ENCODE results near the gene DISC1. TPM values are rescaled to one million over a fixed set of nuclear protein-coding genes. Genes with fewer than 3 reads are reported as not detected.
"Not testable (repeated sequence)": the region's sequence is repeated elsewhere in the genome, so short reads cannot be mapped to it uniquely, and the experiment has no call there.

Gene DISC1
- polyA plus RNA-seq, 3 donors, result 5.5 to 14.7 (median 5.8) TPM

GRCh38 chr1:231591466-231591865 is 35.1 kb upstream of the DISC1 start:
- Histone ChIP-seq H3K4me3 (replicated peaks in 1 of 3; ENCODE audit: low read depth in 2 of 3, low read length in 3 of 3) (no peak overlapping the region), H4K20me1 (ENCODE audit: insufficient read depth, low read length) (no peaks in the 10 kb centered on the region), H3K4me2 (replicated peaks; ENCODE audit: extremely low read depth, low read length, poor library complexity, severe bottlenecking) (no peak overlapping the region), H3K9me3 (replicated peaks in 1 of 2; ENCODE audit: control insufficient read depth in 1 of 2, insufficient read depth in 1 of 2, low read length in 2 of 2) (no peaks in the 10 kb centered on the region), H2AFZ (ENCODE audit: insufficient read depth, low read depth, low read length, poor library complexity, severe bottlenecking) (no peak overlapping the region), H3K36me3 (replicated peaks in 1 of 2; ENCODE audit: control insufficient read depth in 1 of 2, insufficient read depth in 2 of 2, low read length in 2 of 2) (no peaks in the 10 kb centered on the region), H3K27me3 (ENCODE audit: control insufficient read depth in 2 of 2, insufficient read depth in 2 of 2, low read length in 2 of 2) (no peaks in the 10 kb centered on the region), H3K27ac (ENCODE audit: low read depth in 1 of 2, low read length in 2 of 2) (no peak overlapping the region), H3K9ac (ENCODE audit: insufficient read depth, low read length, poor library complexity, severe bottlenecking) (no peak overlapping the region), H3K4me1 (ENCODE audit: control insufficient read depth in 1 of 2, insufficient read depth in 2 of 2, low read length in 2 of 2) (peaks cover 16 to 19% of the 10 kb centered on the region in 2 donors), H3K79me2 (ENCODE audit: insufficient read depth, low read length) (no peaks in the 10 kb centered on the region)
- Mint-ChIP-seq H3K27ac (no peak overlapping the region), H3K27me3 (ENCODE audit: low read depth in 3 of 3) (peaks cover 2% of the 10 kb centered on the region in 3 donors), H3K36me3 (no peaks in the 10 kb centered on the region), H3K4me3 (no peak overlapping the region), H3K9me3 (no peaks in the 10 kb centered on the region), H3K4me1 (peaks cover 19% of the 10 kb centered on the region)
- 89% methylated on average over 6 of the region's 11 CpGs for WGBS (ENCODE audit: insufficient coverage)
- intact Hi-C loops (cut with micrococcal nuclease), result loop anchor here (5.0 kb wide), 1 partner anchor 234 kb away; no protein-coding TSS in a partner anchor
- TF ChIP-seq CTCF (IDR thresholded peaks at IDR 0.05), result no peak
- DNase-seq, result no peak

- H3K4me3 Mint-ChIP-seq, result no peak overlapping the region
- no peak for TF ChIP-seq CTCF (IDR thresholded peaks at IDR 0.05)
- H3K27me3 ChIP-seq (ENCODE audit: control insufficient read depth in 2 of 2, insufficient read depth in 2 of 2, low read length in 2 of 2), result no peaks in the 10 kb centered on the region
- H2AFZ ChIP-seq (ENCODE audit: insufficient read depth, low read depth, low read length, poor library complexity, severe bottlenecking), result no peak overlapping the region
- H4K20me1 ChIP-seq (ENCODE audit: insufficient read depth, low read length), result no peaks in the 10 kb centered on the region
- H3K9me3 ChIP-seq (replicated peaks in 1 of 2; ENCODE audit: control insufficient read depth in 1 of 2, insufficient read depth in 1 of 2, low read length in 2 of 2), result no peaks in the 10 kb centered on the region
- H3K79me2 ChIP-seq (ENCODE audit: insufficient read depth, low read length), result no peaks in the 10 kb centered on the region
- no peak overlapping the region for H3K27ac ChIP-seq (ENCODE audit: low read depth in 1 of 2, low read length in 2 of 2)
- no CpG with 5 or more reads among the region's 1 CpG for WGBS (ENCODE audit: insufficient coverage)
- no peaks in the 10 kb centered on the region for H3K36me3 ChIP-seq (replicated peaks in 1 of 2; ENCODE audit: control insufficient read depth in 1 of 2, insufficient read depth in 2 of 2, low read length in 2 of 2)
- H3K4me1 Mint-ChIP-seq, result peaks cover 19% of the 10 kb centered on the region
- peaks cover 16 to 19% of the 10 kb centered on the region in 2 donors for H3K4me1 ChIP-seq (ENCODE audit: control insufficient read depth in 1 of 2, insufficient read depth in 2 of 2, low read length in 2 of 2)
- H3K36me3 Mint-ChIP-seq, result no peaks in the 10 kb centered on the region
- H3K27ac Mint-ChIP-seq, result no peak overlapping the region
- H3K9ac ChIP-seq (ENCODE audit: insufficient read depth, low read length, poor library complexity, severe bottlenecking), result no peak overlapping the region
- no peak overlapping the region for H3K4me3 ChIP-seq (replicated peaks in 1 of 3; ENCODE audit: low read depth in 2 of 3, low read length in 3 of 3)
- DNase-seq, result no peak
- H3K9me3 Mint-ChIP-seq, result no peaks in the 10 kb centered on the region
- no peak overlapping the region for H3K4me2 ChIP-seq (replicated peaks; ENCODE audit: extremely low read depth, low read length, poor library complexity, severe bottlenecking)
- H3K27me3 Mint-ChIP-seq (ENCODE audit: low read depth in 3 of 3), result peaks cover 2% of the 10 kb centered on the region in 3 donors
- intact Hi-C loops (cut with micrococcal nuclease), result loop anchor here (5.0 kb wide), 1 partner anchor 236 kb away; no protein-coding TSS in a partner anchor
Measured at GRCh38 chr1:231592809-231593208, 33.8 kb upstream of the DISC1 start.

GRCh38 chr1:231593264-231593663 is 33.3 kb upstream of the DISC1 start:
- H2AFZ ChIP-seq (ENCODE audit: insufficient read depth, low read depth, low read length, poor library complexity, severe bottlenecking); H3K9ac ChIP-seq (ENCODE audit: insufficient read depth, low read length, poor library complexity, severe bottlenecking); H3K27ac ChIP-seq (ENCODE audit: low read depth in 1 of 2, low read length in 2 of 2); H3K9me3 ChIP-seq (replicated peaks in 1 of 2; ENCODE audit: control insufficient read depth in 1 of 2, insufficient read depth in 1 of 2, low read length in 2 of 2); H3K36me3 ChIP-seq (replicated peaks in 1 of 2; ENCODE audit: control insufficient read depth in 1 of 2, insufficient read depth in 2 of 2, low read length in 2 of 2); DNase-seq; H3K36me3 Mint-ChIP-seq; H3K9me3 Mint-ChIP-seq; H4K20me1 ChIP-seq (ENCODE audit: insufficient read depth, low read length); H3K27me3 ChIP-seq (ENCODE audit: control insufficient read depth in 2 of 2, insufficient read depth in 2 of 2, low read length in 2 of 2); H3K27me3 Mint-ChIP-seq (ENCODE audit: low read depth in 3 of 3); H3K4me3 ChIP-seq (replicated peaks in 1 of 3; ENCODE audit: low read depth in 2 of 3, low read length in 3 of 3); H3K4me2 ChIP-seq (replicated peaks; ENCODE audit: extremely low read depth, low read length, poor library complexity, severe bottlenecking); H3K4me3 Mint-ChIP-seq; H3K79me2 ChIP-seq (ENCODE audit: insufficient read depth, low read length); H3K27ac Mint-ChIP-seq: not testable (repeated sequence)
- H3K4me1 Mint-ChIP-seq, result peaks cover 19% of the 10 kb centered on the region
- WGBS (ENCODE audit: insufficient coverage), result no CpG with 5 or more reads among the region's 1 CpG
- intact Hi-C loops (cut with micrococcal nuclease), result loop anchor here (5.0 kb wide), 1 partner anchor 236 kb away; no protein-coding TSS in a partner anchor
- H3K4me1 ChIP-seq (ENCODE audit: control insufficient read depth in 1 of 2, insufficient read depth in 2 of 2, low read length in 2 of 2), result peaks cover 16 to 19% of the 10 kb centered on the region in 2 donors

Measured in CD14-positive monocyte (primary cell).